ENCODE results near the gene CELSR1. TPM values are rescaled to one million over a fixed set of nuclear protein-coding genes. Genes with fewer than 3 reads are reported as not detected.

Gene CELSR1
- total RNA-seq, 1 experiment from 2014 or later = 5.3 TPM

- Histone ChIP-seq H3K27me3 (ENCODE audit: control insufficient read depth, insufficient read depth, low read length) (no peaks in the 10 kb centered on the region), H3K4me3 (ENCODE audit: insufficient read depth, low read depth, low read length) (no peak overlapping the region), H3K36me3 (replicated peaks; ENCODE audit: control insufficient read depth, insufficient read depth, low read length) (no peaks in the 10 kb centered on the region)
- DNase-seq = peak; percentile 82
Measured at GRCh38 chr22:46442217-46442853, 95.1 kb downstream of the CELSR1 start.

- Histone ChIP-seq H3K27me3 (ENCODE audit: control insufficient read depth, insufficient read depth, low read length) (no peaks in the 10 kb centered on the region), H3K4me3 (ENCODE audit: insufficient read depth, low read depth, low read length) (no peak overlapping the region), H3K36me3 (replicated peaks; ENCODE audit: control insufficient read depth, insufficient read depth, low read length) (no peaks in the 10 kb centered on the region)
- DNase-seq = no peak
Measured at GRCh38 chr22:46439576-46440465, 97.6 kb downstream of the CELSR1 start.

GRCh38 chr22:46439111-46439510 is 98.3 kb downstream of the CELSR1 start:
- no peak for DNase-seq
- Histone ChIP-seq H3K4me3 (ENCODE audit: insufficient read depth, low read depth, low read length) (no peak overlapping the region), H3K36me3 (replicated peaks; ENCODE audit: control insufficient read depth, insufficient read depth, low read length) (no peaks in the 10 kb centered on the region)

GRCh38 chr22:46437671-46438440 is 99.6 kb downstream of the CELSR1 start:
- no peaks in the 10 kb centered on the region for H3K27me3 ChIP-seq (ENCODE audit: control insufficient read depth, insufficient read depth, low read length)
- DNase-seq = no peak
- H3K4me3 ChIP-seq (ENCODE audit: insufficient read depth, low read depth, low read length) = no peak overlapping the region
- H3K36me3 ChIP-seq (replicated peaks; ENCODE audit: control insufficient read depth, insufficient read depth, low read length) = no peaks in the 10 kb centered on the region

More at GRCh38 chr22:46439111-46439510, 98.3 kb downstream of the CELSR1 start:
- H3K27me3 ChIP-seq (ENCODE audit: control insufficient read depth, insufficient read depth, low read length) = no peaks in the 10 kb centered on the region

GRCh38 chr22:46436595-46437175 is 100.7 kb downstream of the CELSR1 start:
- H3K4me3 ChIP-seq (ENCODE audit: insufficient read depth, low read depth, low read length) = no peak overlapping the region
- H3K36me3 ChIP-seq (replicated peaks; ENCODE audit: control insufficient read depth, insufficient read depth, low read length) = no peaks in the 10 kb centered on the region
- H3K27me3 ChIP-seq (ENCODE audit: control insufficient read depth, insufficient read depth, low read length) = no peaks in the 10 kb centered on the region
- no peak for DNase-seq

GRCh38 chr22:46433318-46433717 is 104.1 kb downstream of the CELSR1 start:
- DNase-seq = no peak
- H3K36me3 ChIP-seq (replicated peaks; ENCODE audit: control insufficient read depth, insufficient read depth, low read length) = no peaks in the 10 kb centered on the region
- H3K4me3 ChIP-seq (ENCODE audit: insufficient read depth, low read depth, low read length) = no peak overlapping the region
- no peaks in the 10 kb centered on the region for H3K27me3 ChIP-seq (ENCODE audit: control insufficient read depth, insufficient read depth, low read length)

GRCh38 chr22:46432164-46433068 is 105.0 kb downstream of the CELSR1 start:
- H3K4me3 ChIP-seq (ENCODE audit: insufficient read depth, low read depth, low read length) = no peak overlapping the region

GRCh38 chr22:46430961-46431838 is 106.2 kb downstream of the CELSR1 start:
- Histone ChIP-seq H3K36me3 (replicated peaks; ENCODE audit: control insufficient read depth, insufficient read depth, low read length) (no peaks in the 10 kb centered on the region), H3K4me3 (ENCODE audit: insufficient read depth, low read depth, low read length) (no peak overlapping the region), H3K27me3 (ENCODE audit: control insufficient read depth, insufficient read depth, low read length) (no peaks in the 10 kb centered on the region)
- DNase-seq = no peak

More at GRCh38 chr22:46432164-46433068, 105.0 kb downstream of the CELSR1 start:
- H3K36me3 ChIP-seq (replicated peaks; ENCODE audit: control insufficient read depth, insufficient read depth, low read length) = no peaks in the 10 kb centered on the region
- no peaks in the 10 kb centered on the region for H3K27me3 ChIP-seq (ENCODE audit: control insufficient read depth, insufficient read depth, low read length)
- DNase-seq = no peak

GRCh38 chr22:46429325-46429853 is 108.0 kb downstream of the CELSR1 start:
- Histone ChIP-seq H3K27me3 (ENCODE audit: control insufficient read depth, insufficient read depth, low read length) (no peaks in the 10 kb centered on the region), H3K36me3 (replicated peaks; ENCODE audit: control insufficient read depth, insufficient read depth, low read length) (no peaks in the 10 kb centered on the region), H3K4me3 (ENCODE audit: insufficient read depth, low read depth, low read length) (no peak overlapping the region)
- no peak for DNase-seq

GRCh38 chr22:46428602-46429324 is 108.7 kb downstream of the CELSR1 start:
- DNase-seq = no peak
- no peaks in the 10 kb centered on the region for H3K27me3 ChIP-seq (ENCODE audit: control insufficient read depth, insufficient read depth, low read length)
- no peaks in the 10 kb centered on the region for H3K36me3 ChIP-seq (replicated peaks; ENCODE audit: control insufficient read depth, insufficient read depth, low read length)

GRCh38 chr22:46428171-46428570 is 109.2 kb downstream of the CELSR1 start:
- no peak overlapping the region for H3K4me3 ChIP-seq (ENCODE audit: insufficient read depth, low read depth, low read length)
- H3K36me3 ChIP-seq (replicated peaks; ENCODE audit: control insufficient read depth, insufficient read depth, low read length) = no peaks in the 10 kb centered on the region
- H3K27me3 ChIP-seq (ENCODE audit: control insufficient read depth, insufficient read depth, low read length) = no peaks in the 10 kb centered on the region
- no peak for DNase-seq

More at GRCh38 chr22:46428602-46429324, 108.7 kb downstream of the CELSR1 start:
- H3K4me3 ChIP-seq (ENCODE audit: insufficient read depth, low read depth, low read length) = no peak overlapping the region

- no peak for DNase-seq
- no peaks in the 10 kb centered on the region for H3K36me3 ChIP-seq (replicated peaks; ENCODE audit: control insufficient read depth, insufficient read depth, low read length)
- H3K27me3 ChIP-seq (ENCODE audit: control insufficient read depth, insufficient read depth, low read length) = no peaks in the 10 kb centered on the region
- no peak overlapping the region for H3K4me3 ChIP-seq (ENCODE audit: insufficient read depth, low read depth, low read length)
Measured at GRCh38 chr22:46425016-46425415, 112.4 kb downstream of the CELSR1 start.
